Measurements from ENCODE around the gene GPR17. TPM values are rescaled to one million over a fixed set of nuclear protein-coding genes. Genes with fewer than 3 reads are reported as not detected.

GPR17 gene
- total and polyA plus RNA-seq, 4 donors = 0.30 to 1.4 (median 0.40) TPM; not detected in 1

DNA sequence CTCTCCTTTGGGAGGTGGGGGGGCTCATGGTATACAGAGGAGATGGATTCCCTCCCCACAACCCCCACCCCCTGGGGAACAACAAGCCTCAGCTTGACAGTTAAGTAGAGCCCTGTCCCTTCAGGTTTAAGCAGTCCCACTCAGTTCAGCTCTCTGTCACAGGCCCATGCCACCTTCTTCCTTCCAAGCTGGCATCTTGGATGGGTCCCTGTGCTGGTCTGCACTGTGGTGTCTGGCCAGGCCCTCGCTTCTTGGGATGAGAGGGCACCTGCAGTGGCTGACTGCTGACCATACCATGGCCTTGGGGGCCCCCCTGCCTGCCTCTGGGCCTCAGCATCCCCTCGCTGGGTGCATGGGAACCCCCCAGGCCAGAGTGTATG, 20.4 kb upstream of the GPR17 start:
- Histone ChIP-seq H3K27ac (ENCODE audit: low read depth in 1 of 2, low read length in 1 of 2) (no peak overlapping the region), H3K27me3 (ENCODE audit: control insufficient read depth in 3 of 3, insufficient read depth in 3 of 3, low read length in 2 of 3) (no peaks in the 10 kb centered on the region), H3K9me3 (ENCODE audit: control insufficient read depth in 4 of 4, insufficient read depth in 3 of 4, low read length in 3 of 4) (peaks cover 0 to 2% (median 0%) of the 10 kb centered on the region in 4 donors), H3K9ac (ENCODE audit: insufficient read depth in 1 of 2, low read length in 2 of 2) (no peak overlapping the region), H3K4me3 (no peak overlapping the region), H3K36me3 (ENCODE audit: control insufficient read depth in 4 of 4, insufficient read depth in 4 of 4, low read length in 4 of 4) (no peaks in the 10 kb centered on the region), H3K4me1 (ENCODE audit: control insufficient read depth in 5 of 5, insufficient read depth in 5 of 5, low read length in 5 of 5) (peaks cover 0 to 6% (median 0%) of the 10 kb centered on the region in 5 donors)
- DNase-seq (no peak), ATAC-seq (ENCODE audit: insufficient read depth, low FRiP score) (no peak)
- 81 to 93% methylated on average over 2 of the region's 2 CpGs for WGBS, 2 donors
- TF ChIP-seq, protein P1, sequence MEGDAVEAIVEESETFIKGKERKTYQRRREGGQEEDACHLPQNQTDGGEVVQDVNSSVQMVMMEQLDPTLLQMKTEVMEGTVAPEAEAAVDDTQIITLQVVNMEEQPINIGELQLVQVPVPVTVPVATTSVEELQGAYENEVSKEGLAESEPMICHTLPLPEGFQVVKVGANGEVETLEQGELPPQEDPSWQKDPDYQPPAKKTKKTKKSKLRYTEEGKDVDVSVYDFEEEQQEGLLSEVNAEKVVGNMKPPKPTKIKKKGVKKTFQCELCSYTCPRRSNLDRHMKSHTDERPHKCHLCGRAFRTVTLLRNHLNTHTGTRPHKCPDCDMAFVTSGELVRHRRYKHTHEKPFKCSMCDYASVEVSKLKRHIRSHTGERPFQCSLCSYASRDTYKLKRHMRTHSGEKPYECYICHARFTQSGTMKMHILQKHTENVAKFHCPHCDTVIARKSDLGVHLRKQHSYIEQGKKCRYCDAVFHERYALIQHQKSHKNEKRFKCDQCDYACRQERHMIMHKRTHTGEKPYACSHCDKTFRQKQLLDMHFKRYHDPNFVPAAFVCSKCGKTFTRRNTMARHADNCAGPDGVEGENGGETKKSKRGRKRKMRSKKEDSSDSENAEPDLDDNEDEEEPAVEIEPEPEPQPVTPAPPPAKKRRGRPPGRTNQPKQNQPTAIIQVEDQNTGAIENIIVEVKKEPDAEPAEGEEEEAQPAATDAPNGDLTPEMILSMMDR (IDR thresholded peaks at IDR 0.05; ENCODE audit: control extremely low read depth, extremely low read depth) = no peak

DNA sequence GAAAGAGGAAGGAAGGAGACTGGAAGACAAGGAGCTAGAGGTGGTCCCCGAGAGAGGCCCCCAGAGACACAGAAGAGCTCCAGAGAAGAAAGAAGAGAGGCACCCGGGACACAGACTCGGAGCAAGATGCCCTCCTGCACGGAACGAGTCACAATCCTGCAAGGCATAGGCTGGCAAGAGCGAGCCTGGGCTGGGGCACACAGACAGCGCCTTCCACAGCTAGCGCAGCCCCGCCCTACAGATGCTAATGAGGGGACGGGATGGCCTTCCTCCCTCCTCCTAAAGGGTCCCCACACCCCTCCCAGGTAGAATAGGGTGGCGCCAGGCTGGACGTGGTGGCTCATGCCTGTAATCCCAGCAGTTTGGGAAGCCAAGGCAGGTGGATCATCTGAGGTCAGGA, 19.8 kb upstream of the GPR17 start:
- no peak overlapping the region for H3K4me3 ChIP-seq
- TF ChIP-seq, protein P1 (IDR thresholded peaks at IDR 0.05; ENCODE audit: control extremely low read depth, extremely low read depth) = no peak
- ATAC-seq (ENCODE audit: insufficient read depth, low FRiP score) = no peak
- H3K36me3 ChIP-seq (ENCODE audit: control insufficient read depth in 4 of 4, insufficient read depth in 4 of 4, low read length in 4 of 4) = no peaks in the 10 kb centered on the region
- DNase-seq = no peak
- peaks cover 0 to 2% (median 0%) of the 10 kb centered on the region in 4 donors for H3K9me3 ChIP-seq (ENCODE audit: control insufficient read depth in 4 of 4, insufficient read depth in 3 of 4, low read length in 3 of 4)
- no peak overlapping the region for H3K9ac ChIP-seq (ENCODE audit: insufficient read depth in 1 of 2, low read length in 2 of 2)
- WGBS, 2 donors = 55 to 70% methylated on average over 12 of the region's 12 CpGs
- no peaks in the 10 kb centered on the region for H3K27me3 ChIP-seq (ENCODE audit: control insufficient read depth in 3 of 3, insufficient read depth in 3 of 3, low read length in 2 of 3)
- H3K27ac ChIP-seq (ENCODE audit: low read depth in 1 of 2, low read length in 1 of 2) = peak overlapping the region in 1 of 2 donors; percentile 4
- peaks cover 0 to 8% (median 0%) of the 10 kb centered on the region in 5 donors for H3K4me1 ChIP-seq (ENCODE audit: control insufficient read depth in 5 of 5, insufficient read depth in 5 of 5, low read length in 5 of 5)

DNA sequence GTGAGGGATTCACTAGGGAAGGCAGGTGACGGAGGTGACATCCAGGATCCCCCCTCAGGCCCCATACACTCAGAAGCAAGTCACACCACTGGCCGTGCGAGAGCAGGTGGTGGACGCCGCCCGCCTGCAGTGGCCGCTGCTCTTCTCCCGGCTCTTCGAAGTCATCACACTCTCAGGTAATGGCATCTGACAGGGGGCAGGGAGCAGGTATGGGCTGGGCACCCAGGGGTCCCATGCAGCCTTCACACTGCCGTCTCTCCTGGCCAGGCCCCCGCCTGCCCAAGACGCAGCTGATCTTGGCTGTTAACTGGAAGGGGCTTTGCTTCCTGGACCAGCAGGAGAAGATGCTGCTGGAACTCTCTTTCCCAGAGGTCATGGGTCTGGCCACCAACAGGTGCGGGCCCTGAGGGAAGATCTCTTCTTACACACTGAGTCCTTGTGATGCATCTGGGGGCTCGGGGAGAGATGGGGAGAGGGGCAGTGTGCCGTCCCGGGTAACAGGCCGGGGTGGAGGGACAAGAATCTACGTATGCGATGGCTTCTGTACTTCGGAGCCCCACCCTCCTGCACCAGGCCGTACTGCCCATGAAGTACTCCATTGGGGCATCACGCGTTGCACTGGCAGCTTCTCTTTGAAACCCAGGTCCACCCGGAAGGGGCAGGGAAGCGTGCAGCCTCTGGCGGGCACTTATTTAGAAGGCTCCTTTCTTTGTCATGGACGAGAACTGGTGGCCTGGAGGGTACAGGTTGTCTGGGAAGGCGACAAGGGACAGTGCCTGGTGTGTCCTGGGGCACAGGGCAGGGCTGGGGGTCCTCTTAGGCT, 18.8 kb upstream of the GPR17 start:
- H3K4me3 ChIP-seq = no peak overlapping the region
- peaks cover 0 to 2% (median 0%) of the 10 kb centered on the region in 4 donors for H3K9me3 ChIP-seq (ENCODE audit: control insufficient read depth in 4 of 4, insufficient read depth in 3 of 4, low read length in 3 of 4)
- no peaks in the 10 kb centered on the region for H3K36me3 ChIP-seq (ENCODE audit: control insufficient read depth in 4 of 4, insufficient read depth in 4 of 4, low read length in 4 of 4)
- H3K27me3 ChIP-seq (ENCODE audit: control insufficient read depth in 3 of 3, insufficient read depth in 3 of 3, low read length in 2 of 3) = no peaks in the 10 kb centered on the region
- H3K27ac ChIP-seq (ENCODE audit: low read depth in 1 of 2, low read length in 1 of 2) = no peak overlapping the region
- peaks cover 0 to 10% (median 0%) of the 10 kb centered on the region in 5 donors for H3K4me1 ChIP-seq (ENCODE audit: control insufficient read depth in 5 of 5, insufficient read depth in 5 of 5, low read length in 5 of 5)
- H3K9ac ChIP-seq (ENCODE audit: insufficient read depth in 1 of 2, low read length in 2 of 2) = no peak overlapping the region
- ATAC-seq (ENCODE audit: insufficient read depth, low FRiP score) (no peak), DNase-seq (no peak)
- TF ChIP-seq, protein P1 (IDR thresholded peaks at IDR 0.05; ENCODE audit: control extremely low read depth, extremely low read depth) = no peak
- 84 to 91% methylated on average over 28 of the region's 28 CpGs for WGBS, 2 donors

All from lung (tissue), 12 donors.